PC-9 (cell line): Measurements from ENCODE around the gene MYO3B. TPM values are rescaled to one million over a fixed set of nuclear protein-coding genes. Genes with fewer than 3 reads are reported as not detected.

ENCODE experiments used
- BruUV-seq: library from RNA; stranded (reverse); fragments of 400-500 nt; replicated peaks from 2 replicates; lab custom pipeline; 2021; lab: Mats Ljungman, UMichigan
- CTCF ChIA-PET: fragments of 300-600 bp; sonication (Branson Sonifier 250); formaldehyde crosslinking; loops from one replicate; lab custom pipeline; 2022; ENCODE audit warnings: antibody characterized with exemption; lab: Charles Lee
- POLR2A ChIA-PET: fragments of 300-600 bp; sonication (Branson Sonifier 250); formaldehyde crosslinking; loops from one replicate; lab custom pipeline; 2022; ENCODE audit warnings: antibody characterized with exemption; ENCODE audit not compliant: unreplicated experiment; lab: Charles Lee
- DNase-seq, 2 experiments: peaks; one replicate each; pipeline versions ENCODE4 v3.0.0 to v3.0.0-alpha.2; 2015 to 2022; ENCODE audit warnings: mixed read lengths in 1 of 2
- H2AFZ ChIP-seq: fragments of 200-600 bp; sonication (generic); 2 replicates; pipeline ENCODE4 v1.8.1; 2017; ENCODE audit warnings: antibody characterized with exemption
- H3F3A ChIP-seq: fragments of 200-600 bp; sonication (generic); 2 replicates; pipeline ENCODE4 v1.8.1; 2017; ENCODE audit warnings: antibody characterized with exemption, mild to moderate bottlenecking, low read depth; ENCODE audit not compliant: insufficient read depth
- H3K27ac ChIP-seq: fragments of 200-600 bp; sonication (generic); 2 replicates; pipeline ENCODE4 v1.6.1; 2016; ENCODE audit warnings: mixed run types
- H3K27me3 ChIP-seq: fragments of 200-600 bp; sonication (generic); 2 replicates; pipeline ENCODE4 v1.6.1; 2016; ENCODE audit warnings: low read depth, mixed run types; ENCODE audit not compliant: insufficient read depth
- H3K36me3 ChIP-seq: fragments of 200-600 bp; sonication (generic); 2 replicates; pipeline ENCODE4 v1.6.1; 2016; ENCODE audit warnings: low read depth, mixed run types
- H3K4me1 ChIP-seq: fragments of 200-600 bp; sonication (generic); replicated peaks from 2 replicates; pipeline ENCODE4 v1.6.1; 2016; ENCODE audit warnings: mixed run types; ENCODE audit not compliant: insufficient read depth
- H3K4me2 ChIP-seq: fragments of 200-600 bp; sonication (generic); 2 replicates; pipeline ENCODE4 v1.6.1; 2017; ENCODE audit warnings: mixed run types
- H3K4me3 ChIP-seq: fragments of 200-600 bp; sonication (generic); 2 replicates; pipeline ENCODE4 v1.6.1; 2016; ENCODE audit warnings: mixed run types
- H3K79me2 ChIP-seq: fragments of 200-600 bp; sonication (generic); 2 replicates; pipeline ENCODE4 v1.6.1; 2017; ENCODE audit warnings: low read depth, mixed run types
- H3K9me2 ChIP-seq: fragments of 200-600 bp; sonication (generic); 2 replicates; pipeline ENCODE4 v1.8.1; 2017; ENCODE audit warnings: mild to moderate bottlenecking; ENCODE audit not compliant: insufficient read depth
- H3K9me3 ChIP-seq: fragments of 200-600 bp; sonication (generic); 2 replicates; pipeline ENCODE4 v1.8.1; 2016; ENCODE audit warnings: low read depth; ENCODE audit not compliant: insufficient read depth
- H4K20me1 ChIP-seq: fragments of 200-600 bp; sonication (generic); 2 replicates; pipeline ENCODE4 v1.8.1; 2017; ENCODE audit not compliant: insufficient read depth
- CTCF ChIP-seq: fragments of 200-600 bp; sonication (generic); conservative IDR thresholded peaks from 2 replicates; pipeline ENCODE4 v1.6.1; 2017; ENCODE audit warnings: mixed run types, antibody characterized with exemption, mild to moderate bottlenecking, moderate library complexity
- EZH2 ChIP-seq: fragments of 200-600 bp; sonication (generic); IDR thresholded peaks from 2 replicates; pipeline ENCODE4 v1.8.0; 2017; ENCODE audit warnings: antibody characterized with exemption, low read depth
- intact Hi-C: fragments of 100-400 bp; cut with micrococcal nuclease; formaldehyde crosslinking; loops from one replicate; pipeline ENCODE4 v1.10.0; 2022; ENCODE audit not compliant: unreplicated experiment
- total RNA-seq: library from RNA; stranded (reverse); gene quantifications from 2 replicates; pipeline ENCODE4 v1.2.3, GENCODE V29; 2021

MYO3B gene
- total RNA-seq, 1 experiment from 2014 or later: 5.3 TPM

- no peaks in the 10 kb centered on the region for H4K20me1 ChIP-seq
- no peaks in the 10 kb centered on the region for H3F3A ChIP-seq
- no TSS peak for BruUV-seq
- intact Hi-C loops: no loop called here
- H3K79me2 ChIP-seq: no peaks in the 10 kb centered on the region
- H3K36me3 ChIP-seq: no peaks in the 10 kb centered on the region
- no peak overlapping the region for H3K4me3 ChIP-seq
- no peak overlapping the region for H3K27ac ChIP-seq
- H2AFZ ChIP-seq: no peak overlapping the region
- TF ChIP-seq CTCF (no peak), EZH2 (no peak)
- ChIA-PET CTCF (interaction anchor here (0.6 kb wide), 1 partner anchor 310 kb away, joined by 9 read pairs; no protein-coding TSS in a partner anchor), POLR2A (no interaction called here)
- DNase-seq: no peak
- H3K4me2 ChIP-seq: no peak overlapping the region
- H3K9me2 ChIP-seq: no peaks in the 10 kb centered on the region
- no peaks in the 10 kb centered on the region for H3K27me3 ChIP-seq
- peaks cover 19% of the 10 kb centered on the region for H3K4me1 ChIP-seq
- H3K9me3 ChIP-seq: no peaks in the 10 kb centered on the region
These were observed 29.8 kb upstream of the MYO3B start for GRCh38 chr2:170148161-170148560.

- H3K4me3 ChIP-seq: no peak overlapping the region
- no peaks in the 10 kb centered on the region for H3F3A ChIP-seq
- POLR2A ChIA-PET: no interaction called here
- intact Hi-C loops: no loop called here
- H2AFZ ChIP-seq: no peak overlapping the region
- H3K9me2 ChIP-seq: no peaks in the 10 kb centered on the region
- no peak overlapping the region for H3K27ac ChIP-seq
- CTCF ChIA-PET: no interaction called here
- no peak for DNase-seq
- no peak overlapping the region for H3K4me2 ChIP-seq
- peaks cover 30% of the 10 kb centered on the region for H3K4me1 ChIP-seq
- no peaks in the 10 kb centered on the region for H3K9me3 ChIP-seq
- no peaks in the 10 kb centered on the region for H3K36me3 ChIP-seq
- no peaks in the 10 kb centered on the region for H3K27me3 ChIP-seq
- H3K79me2 ChIP-seq: no peaks in the 10 kb centered on the region
- H4K20me1 ChIP-seq: no peaks in the 10 kb centered on the region
- TF ChIP-seq CTCF: no peak
- no peak for TF ChIP-seq EZH2
- no TSS peak for BruUV-seq
These were observed 25.5 kb upstream of the MYO3B start for GRCh38 chr2:170152421-170152820.

- TF ChIP-seq EZH2: no peak
- no peak for TF ChIP-seq CTCF
- Histone ChIP-seq H3K9me2 (no peaks in the 10 kb centered on the region), H3K27ac (no peak overlapping the region), H3K4me1 (peaks cover 28% of the 10 kb centered on the region), H3K4me2 (no peak overlapping the region), H3K4me3 (no peak overlapping the region), H3K79me2 (no peaks in the 10 kb centered on the region), H3F3A (no peaks in the 10 kb centered on the region), H3K27me3 (no peaks in the 10 kb centered on the region), H2AFZ (no peak overlapping the region), H4K20me1 (no peaks in the 10 kb centered on the region), H3K36me3 (no peaks in the 10 kb centered on the region), H3K9me3 (no peaks in the 10 kb centered on the region)
- ChIA-PET CTCF (no interaction called here), POLR2A (no interaction called here)
- BruUV-seq: no TSS peak
- DNase-seq: no peak
- intact Hi-C loops: no loop called here
These were observed 22.8 kb upstream of the MYO3B start for GRCh38 chr2:170155022-170155722.
